ENCODE data around the gene KCNK16. TPM values are rescaled to one million over a fixed set of nuclear protein-coding genes. Genes with fewer than 3 reads are reported as not detected.

Gene KCNK16
- total RNA-seq, 4 donors from 2014 or later: not detected

GRCh38 chr6:39365281-39366074 is 43.0 kb upstream of the KCNK16 start:
- ATAC-seq: no peak
- H3K27ac ChIP-seq: no peak overlapping the region
- H3K9me3 ChIP-seq: no peaks in the 10 kb centered on the region
- WGBS, 2 donors (ENCODE audit: low coverage in 1 of 2): 94 to 100% methylated on average over 1 to 8 of the region's 13 CpGs
- H3K36me3 ChIP-seq: no peaks in the 10 kb centered on the region
- TF ChIP-seq POLR2A (IDR thresholded peaks at IDR 0.05) (no peak), POLR2AphosphoS5 (IDR thresholded peaks at IDR 0.05) (no peak), EP300 (IDR thresholded peaks at IDR 0.05) (no peak)
- TF ChIP-seq, protein P1, sequence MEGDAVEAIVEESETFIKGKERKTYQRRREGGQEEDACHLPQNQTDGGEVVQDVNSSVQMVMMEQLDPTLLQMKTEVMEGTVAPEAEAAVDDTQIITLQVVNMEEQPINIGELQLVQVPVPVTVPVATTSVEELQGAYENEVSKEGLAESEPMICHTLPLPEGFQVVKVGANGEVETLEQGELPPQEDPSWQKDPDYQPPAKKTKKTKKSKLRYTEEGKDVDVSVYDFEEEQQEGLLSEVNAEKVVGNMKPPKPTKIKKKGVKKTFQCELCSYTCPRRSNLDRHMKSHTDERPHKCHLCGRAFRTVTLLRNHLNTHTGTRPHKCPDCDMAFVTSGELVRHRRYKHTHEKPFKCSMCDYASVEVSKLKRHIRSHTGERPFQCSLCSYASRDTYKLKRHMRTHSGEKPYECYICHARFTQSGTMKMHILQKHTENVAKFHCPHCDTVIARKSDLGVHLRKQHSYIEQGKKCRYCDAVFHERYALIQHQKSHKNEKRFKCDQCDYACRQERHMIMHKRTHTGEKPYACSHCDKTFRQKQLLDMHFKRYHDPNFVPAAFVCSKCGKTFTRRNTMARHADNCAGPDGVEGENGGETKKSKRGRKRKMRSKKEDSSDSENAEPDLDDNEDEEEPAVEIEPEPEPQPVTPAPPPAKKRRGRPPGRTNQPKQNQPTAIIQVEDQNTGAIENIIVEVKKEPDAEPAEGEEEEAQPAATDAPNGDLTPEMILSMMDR (IDR thresholded peaks at IDR 0.05): no peak
- H3K4me1 ChIP-seq: peaks cover 0 to 9% (median 0%) of the 10 kb centered on the region in 3 donors
- H3K4me3 ChIP-seq: no peak overlapping the region
- no peaks in the 10 kb centered on the region for H3K27me3 ChIP-seq

DNA sequence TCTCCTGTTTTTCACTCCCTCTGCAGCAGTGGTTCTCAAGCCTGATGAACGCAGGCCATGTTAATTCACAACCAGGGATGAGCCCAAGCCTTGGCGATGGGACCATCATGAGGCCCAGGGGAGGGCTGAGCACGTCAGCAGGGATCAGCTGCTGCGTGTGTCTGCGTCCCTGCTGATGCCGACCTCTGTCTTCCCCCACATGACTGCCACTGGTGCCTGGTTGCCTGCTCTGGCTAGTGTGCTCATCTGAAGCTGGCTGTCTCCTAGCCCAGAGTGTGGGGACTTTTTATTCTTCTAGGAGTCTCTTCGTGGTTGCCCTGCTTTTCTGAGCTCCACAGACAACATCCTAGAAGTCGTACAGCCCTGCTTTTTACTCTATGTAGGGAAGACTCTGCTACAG is 40.8 kb upstream of the KCNK16 start:
- Histone ChIP-seq H3K27ac (no peak overlapping the region), H3K36me3 (no peaks in the 10 kb centered on the region), H3K27me3 (no peaks in the 10 kb centered on the region), H3K9me3 (no peaks in the 10 kb centered on the region), H3K4me3 (no peak overlapping the region), H3K4me1 (peaks cover 0 to 9% (median 0%) of the 10 kb centered on the region in 3 donors)
- TF ChIP-seq POLR2A (IDR thresholded peaks at IDR 0.05) (no peak), EP300 (IDR thresholded peaks at IDR 0.05) (no peak), POLR2AphosphoS5 (IDR thresholded peaks at IDR 0.05) (no peak)
- TF ChIP-seq, protein P1 (IDR thresholded peaks at IDR 0.05): no peak
- ATAC-seq: no peak
- WGBS, 2 donors (ENCODE audit: low coverage in 1 of 2): 76% methylated on average over 3 of the region's 8 CpGs; no CpG with 5 or more reads in 1 of the 2 donors

GRCh38 chr6:39362487-39362865 is 40.0 kb upstream of the KCNK16 start:
- Histone ChIP-seq H3K27ac (peak overlapping the region in 1 of 4 donors; percentile 7), H3K27me3 (no peaks in the 10 kb centered on the region), H3K36me3 (no peaks in the 10 kb centered on the region), H3K9me3 (no peaks in the 10 kb centered on the region), H3K4me3 (no peak overlapping the region), H3K4me1 (peaks cover 0 to 9% (median 0%) of the 10 kb centered on the region in 3 donors)
- TF ChIP-seq, protein P1 (IDR thresholded peaks at IDR 0.05): no peak
- no peak for TF ChIP-seq POLR2AphosphoS5 (IDR thresholded peaks at IDR 0.05)
- WGBS, 2 donors (ENCODE audit: low coverage in 1 of 2): 50 to 83% methylated on average over 1 to 2 of the region's 3 CpGs
- no peak for ATAC-seq

- ATAC-seq: peak; percentile 79
- peaks cover 0 to 9% (median 0%) of the 10 kb centered on the region in 3 donors for H3K4me1 ChIP-seq
- H3K4me3 ChIP-seq: no peak overlapping the region
Observed at GRCh38 chr6:39361657-39362486, 39.4 kb upstream of the KCNK16 start.

More at GRCh38 chr6:39361657-39362486, 39.4 kb upstream of the KCNK16 start:
- no peaks in the 10 kb centered on the region for H3K9me3 ChIP-seq
- TF ChIP-seq, protein P1 (IDR thresholded peaks at IDR 0.05): peak; percentile 69 to 84 (median 78)
- TF ChIP-seq EP300 (IDR thresholded peaks at IDR 0.05): no peak
- no peaks in the 10 kb centered on the region for H3K36me3 ChIP-seq
- peak overlapping the region in 1 of 4 donors; percentile 7 for H3K27ac ChIP-seq
- WGBS, 2 donors (ENCODE audit: low coverage in 1 of 2): 0 to 36% methylated on average over 4 to 18 of the region's 21 CpGs
- H3K27me3 ChIP-seq: no peaks in the 10 kb centered on the region

All from gastroesophageal sphincter (tissue), 4 donors.